Measurements from ENCODE around the gene PDGFRB. TPM values are rescaled to one million over a fixed set of nuclear protein-coding genes. Genes with fewer than 3 reads are reported as not detected.

Gene PDGFRB
- total RNA-seq, 1 donor, result 531 TPM

DNA sequence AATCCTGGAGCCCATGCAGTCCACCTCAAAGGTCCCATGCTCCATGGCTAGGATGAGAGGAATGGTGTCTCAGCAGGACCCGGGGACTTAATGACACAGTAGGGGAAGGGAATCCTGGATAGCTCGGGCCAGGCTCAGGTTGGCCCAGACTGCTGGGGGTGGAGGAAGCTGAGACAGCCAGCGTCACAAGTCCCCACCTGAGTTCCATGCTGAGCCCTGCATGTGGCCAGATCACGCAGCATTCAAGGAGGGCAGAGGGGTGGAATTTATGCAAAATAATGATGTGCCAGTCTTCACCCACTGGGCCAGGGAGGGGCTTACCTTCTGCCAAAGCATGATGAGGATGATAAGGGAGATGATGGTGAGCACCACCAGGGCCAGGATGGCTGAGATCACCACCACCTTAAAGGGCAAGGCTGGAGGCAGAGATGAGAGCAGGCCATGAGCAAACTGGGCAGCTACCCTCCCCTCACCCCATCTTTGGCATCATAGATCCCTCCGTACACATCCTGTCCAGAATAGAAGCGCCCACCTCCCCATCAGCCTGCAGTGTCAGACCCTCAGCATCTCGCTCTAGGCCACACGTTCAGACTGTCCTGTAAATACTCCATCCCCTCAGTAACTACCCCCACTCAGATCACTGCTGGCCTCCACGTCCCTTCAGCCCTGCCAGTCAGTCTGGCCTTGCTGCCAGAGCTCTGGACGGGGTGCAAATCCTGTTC, 29.3 kb downstream of the PDGFRB start:
- Histone ChIP-seq H3K36me3 (ENCODE audit: insufficient read depth, low read length) (peaks cover 95% of the 10 kb centered on the region), H2AFZ (ENCODE audit: low read length) (no peak overlapping the region), H3K27me3 (ENCODE audit: insufficient read depth, low read length) (no peaks in the 10 kb centered on the region), H3K27ac (ENCODE audit: low read depth, low read length) (no peak overlapping the region), H4K20me1 (ENCODE audit: insufficient read depth, low read length) (no peaks in the 10 kb centered on the region), H3K4me3 (ENCODE audit: insufficient read depth, low read length) (no peak overlapping the region), H3K4me1 (ENCODE audit: insufficient read depth, low read length) (peaks cover 4% of the 10 kb centered on the region), H3K4me2 (ENCODE audit: insufficient read depth, low read length) (no peak overlapping the region), H3K9me3 (ENCODE audit: low read depth, low read length) (no peaks in the 10 kb centered on the region), H3K79me2 (ENCODE audit: insufficient read depth, low read length) (peaks cover 11% of the 10 kb centered on the region)
- TF ChIP-seq CTCF (IDR thresholded peaks at IDR 0.05; ENCODE audit: extremely low read depth, low read depth, low read length), result no peak
- peak; percentile 74 for DNase-seq (ENCODE audit: insufficient read length, low spot score, missing footprints)

GRCh38 chr5:150125334-150125733, 30.3 kb downstream of the PDGFRB start:
- Histone ChIP-seq H3K79me2 (ENCODE audit: insufficient read depth, low read length) (peaks cover 11% of the 10 kb centered on the region), H4K20me1 (ENCODE audit: insufficient read depth, low read length) (no peaks in the 10 kb centered on the region), H3K4me1 (ENCODE audit: insufficient read depth, low read length) (peaks cover 4% of the 10 kb centered on the region), H3K27me3 (ENCODE audit: insufficient read depth, low read length) (no peaks in the 10 kb centered on the region), H3K9me3 (ENCODE audit: low read depth, low read length) (no peaks in the 10 kb centered on the region), H3K36me3 (ENCODE audit: insufficient read depth, low read length) (peaks cover 95% of the 10 kb centered on the region), H2AFZ (ENCODE audit: low read length) (no peak overlapping the region), H3K4me3 (ENCODE audit: insufficient read depth, low read length) (no peak overlapping the region), H3K4me2 (ENCODE audit: insufficient read depth, low read length) (no peak overlapping the region), H3K27ac (ENCODE audit: low read depth, low read length) (no peak overlapping the region)
- no peak for TF ChIP-seq CTCF (IDR thresholded peaks at IDR 0.05; ENCODE audit: extremely low read depth, low read depth, low read length)
- peak; percentile 39 for DNase-seq (ENCODE audit: insufficient read length, low spot score, missing footprints)

DNA sequence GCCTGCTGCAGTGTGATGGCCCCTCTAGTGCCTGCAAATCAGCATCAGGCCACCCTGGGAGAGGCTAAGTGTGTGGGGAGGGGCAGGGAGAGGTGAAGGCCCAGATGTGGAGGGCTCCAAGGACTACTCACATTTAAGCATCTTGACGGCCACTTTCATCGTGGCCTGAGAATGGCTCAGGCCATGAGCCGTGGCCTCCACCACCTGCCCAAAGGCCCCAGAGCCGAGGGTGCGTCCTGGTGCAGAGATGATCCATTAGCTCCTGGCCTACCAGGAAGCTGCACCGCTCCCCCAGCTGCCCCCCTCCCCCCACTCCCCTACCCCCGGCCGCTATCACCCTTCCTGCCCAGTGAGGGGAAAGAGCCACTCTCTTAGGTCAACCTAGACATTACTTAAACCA, 31.0 kb downstream of the PDGFRB start:
- Histone ChIP-seq H3K4me3 (ENCODE audit: insufficient read depth, low read length) (no peak overlapping the region), H4K20me1 (ENCODE audit: insufficient read depth, low read length) (no peaks in the 10 kb centered on the region), H3K9me3 (ENCODE audit: low read depth, low read length) (no peaks in the 10 kb centered on the region), H3K79me2 (ENCODE audit: insufficient read depth, low read length) (peaks cover 9% of the 10 kb centered on the region), H3K27me3 (ENCODE audit: insufficient read depth, low read length) (no peaks in the 10 kb centered on the region), H3K4me1 (ENCODE audit: insufficient read depth, low read length) (no peaks in the 10 kb centered on the region), H3K27ac (ENCODE audit: low read depth, low read length) (no peak overlapping the region), H3K4me2 (ENCODE audit: insufficient read depth, low read length) (no peak overlapping the region), H2AFZ (ENCODE audit: low read length) (no peak overlapping the region), H3K36me3 (ENCODE audit: insufficient read depth, low read length) (peaks cover 95% of the 10 kb centered on the region)
- TF ChIP-seq CTCF (IDR thresholded peaks at IDR 0.05; ENCODE audit: extremely low read depth, low read depth, low read length), result no peak
- DNase-seq (ENCODE audit: insufficient read length, low spot score, missing footprints), result peak; percentile 65

- H3K27me3 ChIP-seq (ENCODE audit: insufficient read depth, low read length), result no peaks in the 10 kb centered on the region
- no peak overlapping the region for H3K4me3 ChIP-seq (ENCODE audit: insufficient read depth, low read length)
- DNase-seq (ENCODE audit: insufficient read length, low spot score, missing footprints), result no peak
- TF ChIP-seq CTCF (IDR thresholded peaks at IDR 0.05; ENCODE audit: extremely low read depth, low read depth, low read length), result no peak
- no peaks in the 10 kb centered on the region for H4K20me1 ChIP-seq (ENCODE audit: insufficient read depth, low read length)
- H3K36me3 ChIP-seq (ENCODE audit: insufficient read depth, low read length), result peaks cover 95% of the 10 kb centered on the region
- H3K27ac ChIP-seq (ENCODE audit: low read depth, low read length), result no peak overlapping the region
- peaks cover 6% of the 10 kb centered on the region for H3K79me2 ChIP-seq (ENCODE audit: insufficient read depth, low read length)
- no peaks in the 10 kb centered on the region for H3K9me3 ChIP-seq (ENCODE audit: low read depth, low read length)
- no peak overlapping the region for H2AFZ ChIP-seq (ENCODE audit: low read length)
- no peaks in the 10 kb centered on the region for H3K4me1 ChIP-seq (ENCODE audit: insufficient read depth, low read length)
- H3K4me2 ChIP-seq (ENCODE audit: insufficient read depth, low read length), result no peak overlapping the region
Measured at GRCh38 chr5:150124111-150124557, 31.5 kb downstream of the PDGFRB start.
